Smooth muscle cell (in vitro differentiated cells): ENCODE measurements around the gene SGCG. TPM values are rescaled to one million over a fixed set of nuclear protein-coding genes. Genes with fewer than 3 reads are reported as not detected.

Experiments used
- DNase-seq: peaks from one replicate; lab custom pipeline; 2025; ENCODE audit not compliant: unreplicated experiment; lab: John Stamatoyannopoulos, UW
- H2AFZ ChIP-seq: fragments of 200-600 bp; sonication (generic); 2 replicates; pipeline ENCODE4 v1.6.0; 2016; ENCODE audit warnings: antibody characterized with exemption, low read depth, mild to moderate bottlenecking
- H3F3A ChIP-seq: fragments of 200-600 bp; sonication (generic); 2 replicates; pipeline ENCODE4 v1.6.0; 2017; ENCODE audit warnings: antibody characterized with exemption, low read depth
- H3K27ac ChIP-seq: fragments of 200-600 bp; sonication (generic); 2 replicates; pipeline ENCODE4 v1.5.1; 2016; ENCODE audit warnings: low read depth, mild to moderate bottlenecking
- H3K27me3 ChIP-seq: fragments of 200-600 bp; sonication (generic); 2 replicates; pipeline ENCODE4 v1.6.1; 2016; ENCODE audit warnings: low read depth, mild to moderate bottlenecking
- H3K36me3 ChIP-seq: fragments of 200-600 bp; sonication (generic); 2 replicates; pipeline ENCODE4 v1.5.1; 2016; ENCODE audit warnings: low read depth
- H3K4me1 ChIP-seq: fragments of 200-600 bp; sonication (generic); 2 replicates; pipeline ENCODE4 v1.5.1; 2016; ENCODE audit warnings: low read depth
- H3K4me2 ChIP-seq: fragments of 200-600 bp; sonication (generic); 2 replicates; pipeline ENCODE4 v1.6.0; 2016; ENCODE audit warnings: mild to moderate bottlenecking
- H3K4me3 ChIP-seq: fragments of 200-600 bp; sonication (generic); 2 replicates; pipeline ENCODE4 v1.5.1; 2016; ENCODE audit warnings: mild to moderate bottlenecking
- H3K79me2 ChIP-seq: fragments of 200-600 bp; sonication (generic); 2 replicates; pipeline ENCODE4 v1.6.0; 2016; ENCODE audit warnings: low read depth, mild to moderate bottlenecking
- H3K9ac ChIP-seq: fragments of 200-600 bp; sonication (generic); 2 replicates; pipeline ENCODE4 v1.6.0; 2016; ENCODE audit warnings: low read depth
- H3K9me3 ChIP-seq: fragments of 200-600 bp; sonication (generic); replicated peaks from 2 replicates; pipeline ENCODE4 v1.5.1; 2016; ENCODE audit warnings: low read depth
- H4K20me1 ChIP-seq: fragments of 200-600 bp; sonication (generic); 2 replicates; pipeline ENCODE4 v1.6.0; 2016; ENCODE audit warnings: low read depth
- WGBS: methylation state at CpG from one replicate; pipeline ENCODE4 v1.1.7; 2016; ENCODE audit warnings: low lambda C conversion rate; 5-methylcytosine and 5-hydroxymethylcytosine counted together
- polyA plus RNA-seq: library from polyadenylated mRNA; unstranded; fragments of >200 nt; fragmentation: Nextera tagmentation; extraction: Ambion mirVana; gene quantifications from 2 replicates; pipeline ENCODE4 v1.2.1, GENCODE V29; 2016
- total RNA-seq: library from RNA; depleted of rRNA; stranded (reverse); fragments of >200 nt; gene quantifications from 2 replicates; pipeline ENCODE4 v1.2.3, GENCODE V29; 2014
- TF ChIP-seq, protein P1 (sequence below): fragments of 200-600 bp; sonication (generic); IDR thresholded peaks from 2 replicates; pipeline ENCODE4 v1.5.1; 2017; ENCODE audit warnings: borderline replicate concordance, mild to moderate bottlenecking, antibody characterized with exemption; ENCODE audit not compliant: insufficient read depth, poor library complexity, severe bottlenecking

SGCG gene
- total and polyA plus RNA-seq, 2 experiments from 2014 or later, result 2.3 to 5.1 TPM

DNA sequence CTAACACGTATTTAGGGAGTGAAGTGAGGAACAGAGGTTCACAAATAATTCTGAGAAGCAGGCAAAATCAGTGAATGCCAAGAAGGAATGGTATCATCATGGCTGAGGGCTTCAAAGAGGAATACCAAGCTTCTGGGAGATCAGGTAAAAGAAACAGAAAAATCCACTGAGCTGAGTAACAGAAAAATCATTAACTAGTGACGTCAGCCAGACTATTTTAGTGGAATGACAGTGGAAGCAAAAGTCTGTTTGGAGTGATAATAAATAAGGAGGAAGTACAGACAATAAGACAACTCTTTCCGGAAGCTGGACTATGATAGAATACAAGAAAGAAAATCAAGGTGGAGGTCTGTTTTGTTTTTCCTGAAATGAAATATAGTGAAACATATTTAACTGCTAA, 169.2 kb downstream of the SGCG start:
- Histone ChIP-seq H3K27me3 (no peaks in the 10 kb centered on the region), H3K4me3 (no peak overlapping the region), H2AFZ (no peak overlapping the region), H3K4me1 (no peaks in the 10 kb centered on the region), H3F3A (no peaks in the 10 kb centered on the region), H3K9ac (no peak overlapping the region), H3K9me3 (no peaks in the 10 kb centered on the region), H3K27ac (peak overlapping the region; percentile 28), H3K4me2 (no peak overlapping the region), H4K20me1 (no peaks in the 10 kb centered on the region), H3K79me2 (no peaks in the 10 kb centered on the region), H3K36me3 (peaks cover 4% of the 10 kb centered on the region)
- DNase-seq, result no peak
- TF ChIP-seq, protein P1, sequence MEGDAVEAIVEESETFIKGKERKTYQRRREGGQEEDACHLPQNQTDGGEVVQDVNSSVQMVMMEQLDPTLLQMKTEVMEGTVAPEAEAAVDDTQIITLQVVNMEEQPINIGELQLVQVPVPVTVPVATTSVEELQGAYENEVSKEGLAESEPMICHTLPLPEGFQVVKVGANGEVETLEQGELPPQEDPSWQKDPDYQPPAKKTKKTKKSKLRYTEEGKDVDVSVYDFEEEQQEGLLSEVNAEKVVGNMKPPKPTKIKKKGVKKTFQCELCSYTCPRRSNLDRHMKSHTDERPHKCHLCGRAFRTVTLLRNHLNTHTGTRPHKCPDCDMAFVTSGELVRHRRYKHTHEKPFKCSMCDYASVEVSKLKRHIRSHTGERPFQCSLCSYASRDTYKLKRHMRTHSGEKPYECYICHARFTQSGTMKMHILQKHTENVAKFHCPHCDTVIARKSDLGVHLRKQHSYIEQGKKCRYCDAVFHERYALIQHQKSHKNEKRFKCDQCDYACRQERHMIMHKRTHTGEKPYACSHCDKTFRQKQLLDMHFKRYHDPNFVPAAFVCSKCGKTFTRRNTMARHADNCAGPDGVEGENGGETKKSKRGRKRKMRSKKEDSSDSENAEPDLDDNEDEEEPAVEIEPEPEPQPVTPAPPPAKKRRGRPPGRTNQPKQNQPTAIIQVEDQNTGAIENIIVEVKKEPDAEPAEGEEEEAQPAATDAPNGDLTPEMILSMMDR, result no peak
- WGBS, result 88% methylated on average over 3 of the region's 3 CpGs

DNA sequence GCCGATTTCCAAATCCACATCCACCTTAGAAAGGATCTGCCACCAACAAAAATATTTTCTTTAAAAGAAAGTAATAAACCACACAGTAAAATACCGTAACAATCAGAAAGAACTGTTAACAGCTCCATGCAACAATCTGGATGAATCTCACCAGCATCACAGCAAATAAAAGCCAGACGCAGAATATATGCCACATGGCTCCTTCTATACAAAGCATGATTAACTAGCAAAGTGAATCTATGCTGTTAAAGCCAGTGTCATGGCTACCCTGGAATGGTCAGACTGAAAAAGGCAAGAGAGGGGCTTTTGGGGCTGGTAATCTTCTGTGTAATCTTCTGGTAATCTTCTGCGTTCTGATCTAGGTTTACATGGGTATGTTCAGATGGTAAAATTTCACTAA, 171.4 kb downstream of the SGCG start:
- Histone ChIP-seq H3K4me1 (no peaks in the 10 kb centered on the region), H3K79me2 (no peaks in the 10 kb centered on the region), H3F3A (no peaks in the 10 kb centered on the region), H3K4me2 (no peak overlapping the region), H4K20me1 (no peaks in the 10 kb centered on the region), H2AFZ (no peak overlapping the region), H3K27ac (no peak overlapping the region), H3K9ac (no peak overlapping the region), H3K4me3 (no peak overlapping the region), H3K9me3 (no peaks in the 10 kb centered on the region), H3K36me3 (peaks cover 4% of the 10 kb centered on the region), H3K27me3 (no peaks in the 10 kb centered on the region)
- DNase-seq, result no peak
- TF ChIP-seq, protein P1, result no peak
- 64% methylated on average over 4 of the region's 4 CpGs for WGBS

DNA sequence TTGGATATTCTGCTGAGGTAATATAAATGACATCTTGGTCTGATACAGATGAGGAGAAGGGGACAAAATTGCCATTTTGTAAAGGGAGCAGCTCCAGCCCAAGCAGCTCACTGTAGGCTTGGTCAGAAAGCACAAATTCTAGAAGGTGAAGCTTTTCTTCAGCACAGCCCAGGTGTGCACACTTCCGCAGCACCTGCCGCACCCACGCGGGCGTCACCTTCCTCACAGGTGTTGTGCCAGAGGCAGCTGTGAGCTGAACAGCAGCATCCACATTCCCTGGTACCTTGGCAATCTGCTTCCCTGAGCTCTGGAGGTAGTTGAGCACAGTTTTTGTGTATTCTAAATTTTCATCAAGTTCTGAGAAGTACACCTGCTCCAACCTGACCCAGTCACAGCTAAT, 173.7 kb downstream of the SGCG start:
- 98% methylated on average over 5 of the region's 5 CpGs for WGBS
- H3K79me2 ChIP-seq, result no peaks in the 10 kb centered on the region
- DNase-seq, result no peak

DNA sequence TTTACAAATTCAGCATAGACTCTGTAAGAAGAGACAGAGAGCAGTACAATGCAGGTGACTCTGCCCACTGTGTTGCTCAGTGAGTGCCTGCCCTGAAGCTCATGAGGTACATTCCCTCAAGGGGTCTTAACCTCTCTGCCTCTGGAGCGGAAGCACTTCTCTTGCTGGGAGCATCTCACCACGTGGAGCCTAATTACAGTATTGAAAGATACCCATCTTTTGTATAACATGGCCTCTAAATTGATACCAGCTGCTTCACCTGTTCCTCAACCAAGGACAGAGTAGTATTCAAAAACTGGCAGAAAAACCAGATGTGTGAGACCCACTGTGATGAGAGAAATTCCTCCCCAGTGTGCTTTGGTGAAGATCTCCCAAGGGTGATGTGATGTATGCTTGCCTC, 175.6 kb downstream of the SGCG start:
- TF ChIP-seq, protein P1, result no peak
- no peak overlapping the region for H2AFZ ChIP-seq
- H3K4me2 ChIP-seq, result no peak overlapping the region
- no peak overlapping the region for H3K27ac ChIP-seq
- H3K36me3 ChIP-seq, result peaks cover 4% of the 10 kb centered on the region
- no peaks in the 10 kb centered on the region for H3K4me1 ChIP-seq
- H3F3A ChIP-seq, result no peaks in the 10 kb centered on the region
- no peaks in the 10 kb centered on the region for H3K27me3 ChIP-seq
- no peaks in the 10 kb centered on the region for H3K79me2 ChIP-seq
- H4K20me1 ChIP-seq, result no peaks in the 10 kb centered on the region
- H3K9ac ChIP-seq, result no peak overlapping the region
- WGBS, result 93% methylated on average over 2 of the region's 2 CpGs
- DNase-seq, result no peak
- H3K4me3 ChIP-seq, result no peak overlapping the region
- no peaks in the 10 kb centered on the region for H3K9me3 ChIP-seq

More for the DNA sequence above, 173.7 kb downstream of the SGCG start:
- TF ChIP-seq, protein P1, result no peak
- Histone ChIP-seq H3K27ac (no peak overlapping the region), H3K4me2 (no peak overlapping the region), H3F3A (no peaks in the 10 kb centered on the region), H3K4me1 (no peaks in the 10 kb centered on the region), H4K20me1 (no peaks in the 10 kb centered on the region), H3K27me3 (no peaks in the 10 kb centered on the region), H3K9me3 (no peaks in the 10 kb centered on the region), H3K4me3 (no peak overlapping the region), H3K9ac (no peak overlapping the region), H3K36me3 (peaks cover 7% of the 10 kb centered on the region), H2AFZ (no peak overlapping the region)
